ENCODE data around the gene ARHGEF12.

ARHGEF12 gene

DNA sequence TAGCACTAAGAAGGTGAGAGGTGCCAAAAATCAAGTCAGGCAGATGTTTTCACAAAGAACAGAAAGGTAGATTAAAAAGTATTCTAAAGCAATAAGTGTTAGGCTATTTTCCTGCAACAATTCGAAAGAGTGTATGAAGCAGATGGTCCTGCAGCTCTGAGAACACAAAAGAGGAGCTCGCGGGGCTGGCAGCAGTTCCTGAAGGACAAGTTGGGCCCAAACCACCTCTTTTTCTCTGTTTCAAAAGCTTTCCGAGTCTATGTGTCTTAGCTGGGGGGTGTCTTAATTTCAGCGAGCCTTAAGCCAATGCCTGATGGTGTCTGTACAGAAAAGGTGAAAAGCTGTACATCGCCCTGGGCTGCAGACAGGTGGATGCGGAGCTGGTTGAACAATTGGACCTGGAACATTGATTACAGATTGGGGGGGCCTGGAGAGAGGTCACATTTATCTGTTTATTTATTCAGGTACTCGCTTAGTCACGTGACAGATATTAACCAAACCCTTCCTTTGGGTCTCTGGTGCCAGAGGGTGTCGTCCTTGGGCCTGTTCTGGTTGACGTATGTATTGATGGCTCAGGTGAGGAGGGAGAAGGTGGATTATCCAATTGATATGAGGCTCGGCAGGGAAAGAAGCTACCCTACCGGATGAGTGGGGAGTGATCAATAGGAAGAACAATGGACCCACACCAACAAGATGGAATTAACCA, 200.0 kb downstream of the ARHGEF12 start:
- TF ChIP-seq, protein P1, sequence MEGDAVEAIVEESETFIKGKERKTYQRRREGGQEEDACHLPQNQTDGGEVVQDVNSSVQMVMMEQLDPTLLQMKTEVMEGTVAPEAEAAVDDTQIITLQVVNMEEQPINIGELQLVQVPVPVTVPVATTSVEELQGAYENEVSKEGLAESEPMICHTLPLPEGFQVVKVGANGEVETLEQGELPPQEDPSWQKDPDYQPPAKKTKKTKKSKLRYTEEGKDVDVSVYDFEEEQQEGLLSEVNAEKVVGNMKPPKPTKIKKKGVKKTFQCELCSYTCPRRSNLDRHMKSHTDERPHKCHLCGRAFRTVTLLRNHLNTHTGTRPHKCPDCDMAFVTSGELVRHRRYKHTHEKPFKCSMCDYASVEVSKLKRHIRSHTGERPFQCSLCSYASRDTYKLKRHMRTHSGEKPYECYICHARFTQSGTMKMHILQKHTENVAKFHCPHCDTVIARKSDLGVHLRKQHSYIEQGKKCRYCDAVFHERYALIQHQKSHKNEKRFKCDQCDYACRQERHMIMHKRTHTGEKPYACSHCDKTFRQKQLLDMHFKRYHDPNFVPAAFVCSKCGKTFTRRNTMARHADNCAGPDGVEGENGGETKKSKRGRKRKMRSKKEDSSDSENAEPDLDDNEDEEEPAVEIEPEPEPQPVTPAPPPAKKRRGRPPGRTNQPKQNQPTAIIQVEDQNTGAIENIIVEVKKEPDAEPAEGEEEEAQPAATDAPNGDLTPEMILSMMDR (IDR thresholded peaks at IDR 0.05; ENCODE audit: extremely low read depth, insufficient read depth, missing control alignments) = no peak
- no peak for DNase-seq (ENCODE audit: low spot score)
- in situ Hi-C loops (cut with MboI; ENCODE audit: low pct_unique_long_range_greater_than_20kb, low sequenced_read_pairs, unreplicated experiment) = no loop called here

DNA sequence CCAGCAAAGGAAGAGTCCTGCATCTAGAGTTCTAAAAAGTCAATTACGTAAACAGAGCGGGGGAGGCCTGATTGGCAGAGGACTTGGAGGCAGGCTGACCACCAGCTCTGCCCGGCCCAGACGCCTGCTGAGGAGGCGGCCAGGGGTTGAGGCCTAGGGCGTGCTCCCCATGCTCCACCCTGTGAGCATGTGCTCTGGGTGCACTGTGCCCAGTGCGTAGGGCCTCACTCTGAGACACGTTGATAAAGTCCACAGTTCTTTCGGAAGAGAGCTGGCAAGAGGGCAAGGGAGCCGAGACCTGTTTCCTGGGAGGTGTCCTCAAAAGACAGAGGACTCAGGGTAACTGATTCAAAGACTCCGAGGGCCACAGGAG, 200.6 kb downstream of the ARHGEF12 start:
- DNase-seq (ENCODE audit: low spot score) = no peak
- TF ChIP-seq, protein P1 (IDR thresholded peaks at IDR 0.05; ENCODE audit: extremely low read depth, insufficient read depth, missing control alignments) = no peak
- in situ Hi-C loops (cut with MboI; ENCODE audit: low pct_unique_long_range_greater_than_20kb, low sequenced_read_pairs, unreplicated experiment) = no loop called here

DNA sequence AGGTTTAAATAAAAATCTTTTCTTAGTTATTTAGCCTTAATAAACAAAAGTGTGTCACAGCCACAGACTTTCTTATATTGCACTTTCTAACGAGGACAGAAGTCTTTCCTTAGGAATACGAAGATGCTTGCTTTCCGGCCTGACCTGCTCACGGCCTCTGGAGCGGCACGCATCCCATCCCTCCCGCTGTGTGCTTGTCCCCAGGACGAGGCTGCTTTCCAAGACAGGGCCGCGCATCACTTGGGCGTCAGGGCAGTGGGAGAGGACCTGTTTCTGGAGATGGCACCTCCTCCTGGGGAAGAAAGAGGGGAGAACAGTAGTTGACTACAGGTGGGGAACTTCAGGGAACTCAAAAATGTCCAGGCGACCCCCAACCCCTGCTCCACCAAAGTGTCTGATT, 201.8 kb downstream of the ARHGEF12 start:
- TF ChIP-seq, protein P1 (IDR thresholded peaks at IDR 0.05; ENCODE audit: extremely low read depth, insufficient read depth, missing control alignments) = no peak
- in situ Hi-C loops (cut with MboI; ENCODE audit: low pct_unique_long_range_greater_than_20kb, low sequenced_read_pairs, unreplicated experiment) = no loop called here
- DNase-seq (ENCODE audit: low spot score) = no peak

DNA sequence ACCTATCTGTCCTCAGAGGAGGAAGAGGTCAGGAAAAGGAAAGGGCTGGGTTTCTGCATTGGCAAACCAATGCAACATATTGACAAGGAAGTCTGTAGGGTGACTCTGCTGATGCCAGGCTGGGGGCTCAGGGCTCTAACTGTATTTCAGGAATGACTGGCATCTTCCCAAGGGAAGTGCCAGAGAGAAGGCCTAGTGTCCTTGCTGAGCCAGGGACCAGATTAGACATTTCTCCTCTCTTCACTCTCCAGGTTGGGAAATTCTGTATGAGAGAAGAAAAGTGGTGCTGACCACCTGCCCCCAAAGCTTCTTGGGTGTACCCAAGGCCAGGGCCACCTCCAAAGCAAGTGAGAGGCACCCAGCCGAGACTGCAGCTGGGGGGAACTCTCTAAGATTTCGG, 202.5 kb downstream of the ARHGEF12 start:
- in situ Hi-C loops (cut with MboI; ENCODE audit: low pct_unique_long_range_greater_than_20kb, low sequenced_read_pairs, unreplicated experiment) = no loop called here
- TF ChIP-seq, protein P1 (IDR thresholded peaks at IDR 0.05; ENCODE audit: extremely low read depth, insufficient read depth, missing control alignments) = no peak
- DNase-seq (ENCODE audit: low spot score) = no peak
